22Rv1 (cell line): ENCODE data around the gene RCL1.

Source experiments
- ZFX ChIP-seq: fragments of 450-650 bp; IDR thresholded peaks from 2 replicates; pipeline ENCODE4 v1.6.1; 2017; ENCODE audit warnings: antibody characterized with exemption, borderline replicate concordance
- TF ChIP-seq, protein P1 (sequence below): fragments of 450-650 bp; IDR thresholded peaks from 2 replicates; pipeline ENCODE4 v1.5.1; 2017; ENCODE audit warnings: mild to moderate bottlenecking

- TF ChIP-seq, protein P1, sequence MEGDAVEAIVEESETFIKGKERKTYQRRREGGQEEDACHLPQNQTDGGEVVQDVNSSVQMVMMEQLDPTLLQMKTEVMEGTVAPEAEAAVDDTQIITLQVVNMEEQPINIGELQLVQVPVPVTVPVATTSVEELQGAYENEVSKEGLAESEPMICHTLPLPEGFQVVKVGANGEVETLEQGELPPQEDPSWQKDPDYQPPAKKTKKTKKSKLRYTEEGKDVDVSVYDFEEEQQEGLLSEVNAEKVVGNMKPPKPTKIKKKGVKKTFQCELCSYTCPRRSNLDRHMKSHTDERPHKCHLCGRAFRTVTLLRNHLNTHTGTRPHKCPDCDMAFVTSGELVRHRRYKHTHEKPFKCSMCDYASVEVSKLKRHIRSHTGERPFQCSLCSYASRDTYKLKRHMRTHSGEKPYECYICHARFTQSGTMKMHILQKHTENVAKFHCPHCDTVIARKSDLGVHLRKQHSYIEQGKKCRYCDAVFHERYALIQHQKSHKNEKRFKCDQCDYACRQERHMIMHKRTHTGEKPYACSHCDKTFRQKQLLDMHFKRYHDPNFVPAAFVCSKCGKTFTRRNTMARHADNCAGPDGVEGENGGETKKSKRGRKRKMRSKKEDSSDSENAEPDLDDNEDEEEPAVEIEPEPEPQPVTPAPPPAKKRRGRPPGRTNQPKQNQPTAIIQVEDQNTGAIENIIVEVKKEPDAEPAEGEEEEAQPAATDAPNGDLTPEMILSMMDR: no peak
- TF ChIP-seq ZFX: no peak
These were observed 38.0 kb downstream of the RCL1 start for GRCh38 chr9:4830699-4831098.
